GM19043 (cell line): ENCODE results near the gene C7.
"Not testable (repeated sequence)": the region's sequence is repeated elsewhere in the genome, so short reads cannot be mapped to it uniquely, and the experiment has no call there.

Source experiments
- ATAC-seq: cut with Tn5 transposase; IDR thresholded peaks from one replicate; pipeline ENCODE4 v1.9.1; 2021; ENCODE audit warnings: low read depth; ENCODE audit not compliant: unreplicated experiment

C7 gene

GRCh38 chr5:40988746-40989510 lies 79.6 kb downstream of the C7 start:
- ATAC-seq: no peak

GRCh38 chr5:40991168-40991980 lies 82.1 kb downstream of the C7 start:
- ATAC-seq: no peak

GRCh38 chr5:40991981-40992559 lies 82.8 kb downstream of the C7 start:
- ATAC-seq: no peak

- ATAC-seq: no peak
Measured at GRCh38 chr5:40995801-40996586, 86.7 kb downstream of the C7 start.

- no peak for ATAC-seq
Measured at GRCh38 chr5:40999142-40999541, 89.8 kb downstream of the C7 start.

GRCh38 chr5:40999966-41000365 lies 90.7 kb downstream of the C7 start:
- no peak for ATAC-seq

GRCh38 chr5:41003670-41004376 lies 94.5 kb downstream of the C7 start:
- ATAC-seq: no peak

GRCh38 chr5:41004931-41005330 lies 95.6 kb downstream of the C7 start:
- no peak for ATAC-seq

GRCh38 chr5:41009232-41009631 lies 99.9 kb downstream of the C7 start:
- ATAC-seq: no peak

- ATAC-seq: no peak
Measured at GRCh38 chr5:41010572-41010971, 101.3 kb downstream of the C7 start.

- ATAC-seq: no peak
Measured at GRCh38 chr5:41012318-41012717, 103.0 kb downstream of the C7 start.

GRCh38 chr5:41022600-41022999 lies 113.3 kb downstream of the C7 start:
- not testable (repeated sequence) for ATAC-seq
